HCT116 (cell line): ENCODE measurements around the gene PSMC3.

Experiments
- ELF1 ChIP-seq: IDR thresholded peaks from 2 replicates; pipeline ENCODE4 v1.6.1; 2012; ENCODE audit warnings: low read depth, borderline replicate concordance
- TCF7L2 ChIP-seq: IDR thresholded peaks from 2 replicates; pipeline ENCODE4 v1.7.0; 2011; ENCODE audit warnings: borderline replicate concordance, inconsistent platforms; ENCODE audit not compliant: insufficient read depth, insufficient read length; ENCODE audit errors: extremely low read depth
- TF ChIP-seq, protein P1 (sequence below): IDR thresholded peaks from 2 replicates; pipeline ENCODE4 v1.6.1; 2012
- TF ChIP-seq, protein P2 (sequence below), 3 experiments: fragments of 200-600 bp in 1 of 3; sonication (generic) in 1 of 3; IDR thresholded peaks in 2 of 3; conservative IDR thresholded peaks in 1 of 3; 2 replicates each; pipeline ENCODE4 v1.5.1; 2012 to 2017; ENCODE audit warnings: low read depth in 2 of 3, low read length in 2 of 3, antibody characterized with exemption in 1 of 3, borderline replicate concordance in 1 of 3, control low read depth in 1 of 3, mild to moderate bottlenecking in 1 of 3, mixed read lengths in 1 of 3, mixed run types in 1 of 3, moderate library complexity in 1 of 3; ENCODE audit not compliant: insufficient read depth in 1 of 3

DNA sequence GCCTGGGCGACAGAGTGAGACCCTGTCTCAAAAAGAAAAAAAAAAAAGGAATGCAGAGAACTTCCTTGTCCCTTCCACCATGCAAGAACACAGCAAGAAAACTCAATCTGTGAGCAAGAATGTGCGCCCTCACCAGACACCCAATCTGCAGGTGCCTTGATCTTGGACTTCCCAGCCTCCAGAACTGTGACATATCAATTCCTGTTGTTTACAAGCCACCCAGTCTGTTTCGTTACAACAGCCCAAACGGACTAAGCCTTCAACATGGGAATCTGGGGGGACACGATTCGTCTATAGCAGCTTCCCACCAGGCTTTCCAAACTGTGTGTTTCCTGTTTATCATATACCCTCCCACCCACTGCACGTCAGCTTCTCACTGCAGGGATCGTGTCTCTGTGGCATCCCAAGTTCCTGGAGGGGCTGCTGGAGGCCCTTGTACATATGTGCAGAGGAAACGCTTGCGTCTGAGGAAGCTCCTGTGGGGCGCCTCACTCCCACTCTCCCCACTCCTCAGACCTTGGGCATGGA is 11.0 kb upstream of the PSMC3 start:
- TF ChIP-seq, protein P1, sequence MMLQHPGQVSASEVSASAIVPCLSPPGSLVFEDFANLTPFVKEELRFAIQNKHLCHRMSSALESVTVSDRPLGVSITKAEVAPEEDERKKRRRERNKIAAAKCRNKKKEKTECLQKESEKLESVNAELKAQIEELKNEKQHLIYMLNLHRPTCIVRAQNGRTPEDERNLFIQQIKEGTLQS = no peak
- TF ChIP-seq TCF7L2 (no peak), ELF1 (no peak)
- TF ChIP-seq, protein P2, sequence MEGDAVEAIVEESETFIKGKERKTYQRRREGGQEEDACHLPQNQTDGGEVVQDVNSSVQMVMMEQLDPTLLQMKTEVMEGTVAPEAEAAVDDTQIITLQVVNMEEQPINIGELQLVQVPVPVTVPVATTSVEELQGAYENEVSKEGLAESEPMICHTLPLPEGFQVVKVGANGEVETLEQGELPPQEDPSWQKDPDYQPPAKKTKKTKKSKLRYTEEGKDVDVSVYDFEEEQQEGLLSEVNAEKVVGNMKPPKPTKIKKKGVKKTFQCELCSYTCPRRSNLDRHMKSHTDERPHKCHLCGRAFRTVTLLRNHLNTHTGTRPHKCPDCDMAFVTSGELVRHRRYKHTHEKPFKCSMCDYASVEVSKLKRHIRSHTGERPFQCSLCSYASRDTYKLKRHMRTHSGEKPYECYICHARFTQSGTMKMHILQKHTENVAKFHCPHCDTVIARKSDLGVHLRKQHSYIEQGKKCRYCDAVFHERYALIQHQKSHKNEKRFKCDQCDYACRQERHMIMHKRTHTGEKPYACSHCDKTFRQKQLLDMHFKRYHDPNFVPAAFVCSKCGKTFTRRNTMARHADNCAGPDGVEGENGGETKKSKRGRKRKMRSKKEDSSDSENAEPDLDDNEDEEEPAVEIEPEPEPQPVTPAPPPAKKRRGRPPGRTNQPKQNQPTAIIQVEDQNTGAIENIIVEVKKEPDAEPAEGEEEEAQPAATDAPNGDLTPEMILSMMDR (IDR thresholded peaks at IDR 0.05 in 2 of 3, conservative IDR thresholded peaks at IDR 0.05 in 1 of 3; ENCODE audit: borderline replicate concordance in 1 of 3, insufficient read depth in 1 of 3, low read depth in 2 of 3, low read length in 2 of 3) = no peak
